Spinal cord (tissue), 10 donors: ENCODE results near the gene NVL. TPM values are rescaled to one million over a fixed set of nuclear protein-coding genes. Genes with fewer than 3 reads are reported as not detected.
"Not testable (repeated sequence)": the region's sequence is repeated elsewhere in the genome, so short reads cannot be mapped to it uniquely, and the experiment has no call there.

Source experiments
- DNase-seq, 6 donors: peaks; one replicate each; pipeline versions ENCODE4 v3.0.0 to v3.0.0-alpha.2; 2013 to 2015; ENCODE audit warnings: low spot score in 6 of 6, low read depth in 4 of 6
- H3K27ac ChIP-seq: one replicate; pipeline ENCODE4 v1.5.1; 2013; ENCODE audit warnings: low read depth, low read length, control low read depth
- H3K27me3 ChIP-seq: one replicate; pipeline ENCODE4 v1.6.1; 2013; ENCODE audit warnings: low read length; ENCODE audit not compliant: control insufficient read depth, insufficient read depth
- H3K36me3 ChIP-seq: one replicate; pipeline ENCODE4 v1.6.1; 2013; ENCODE audit warnings: low read length; ENCODE audit not compliant: control insufficient read depth, insufficient read depth
- H3K4me1 ChIP-seq: one replicate; pipeline ENCODE4 v1.6.1; 2013; ENCODE audit warnings: low read length; ENCODE audit not compliant: control insufficient read depth, insufficient read depth
- H3K4me3 ChIP-seq: one replicate; pipeline ENCODE4 v1.5.1; 2013; ENCODE audit warnings: low read depth, low read length, control low read depth
- H3K9me3 ChIP-seq: one replicate; pipeline ENCODE4 v1.6.1; 2013; ENCODE audit warnings: low read length; ENCODE audit not compliant: control insufficient read depth, insufficient read depth
- WGBS: methylation state at CpG from one replicate; pipeline ENCODE4 v1.1.5; 2013; ENCODE audit warnings: missing lambda C conversion rate; ENCODE audit not compliant: insufficient coverage; 5-methylcytosine and 5-hydroxymethylcytosine counted together
- polyA plus RNA-seq, 2 donors: library from polyadenylated mRNA; unstranded; fragments of 120-200 nt; gene quantifications; one replicate each; pipeline ENCODE4 v1.2.1, GENCODE V29; 2013; ENCODE audit not compliant: insufficient read length in 2 of 2
- total RNA-seq, 2 donors: library from RNA; depleted of rRNA in 1 of 2; stranded (reverse); fragments of 120-200 nt in 1 of 2; fragments of >200 nt in 1 of 2; gene quantifications; one replicate each; pipeline versions ENCODE4 v1.2.3 to v1.2.4, GENCODE V29; 2013 to 2014
- donor health status: healthy.

Gene NVL
- total and polyA plus RNA-seq, 4 donors = 29.6 to 33.9 (median 31.4) TPM

GRCh38 chr1:224219612-224220059 lies 110.3 kb downstream of the NVL start:
- no peak overlapping the region for H3K4me3 ChIP-seq
- DNase-seq = peak in 1 of 6 donors; percentile 51
- no peak overlapping the region for H3K27ac ChIP-seq
- no peaks in the 10 kb centered on the region for H3K9me3 ChIP-seq
- WGBS = 45% methylated on average over 2 of the region's 7 CpGs
- H3K27me3 ChIP-seq = no peaks in the 10 kb centered on the region
- no peaks in the 10 kb centered on the region for H3K4me1 ChIP-seq
- H3K36me3 ChIP-seq = no peaks in the 10 kb centered on the region

DNA sequence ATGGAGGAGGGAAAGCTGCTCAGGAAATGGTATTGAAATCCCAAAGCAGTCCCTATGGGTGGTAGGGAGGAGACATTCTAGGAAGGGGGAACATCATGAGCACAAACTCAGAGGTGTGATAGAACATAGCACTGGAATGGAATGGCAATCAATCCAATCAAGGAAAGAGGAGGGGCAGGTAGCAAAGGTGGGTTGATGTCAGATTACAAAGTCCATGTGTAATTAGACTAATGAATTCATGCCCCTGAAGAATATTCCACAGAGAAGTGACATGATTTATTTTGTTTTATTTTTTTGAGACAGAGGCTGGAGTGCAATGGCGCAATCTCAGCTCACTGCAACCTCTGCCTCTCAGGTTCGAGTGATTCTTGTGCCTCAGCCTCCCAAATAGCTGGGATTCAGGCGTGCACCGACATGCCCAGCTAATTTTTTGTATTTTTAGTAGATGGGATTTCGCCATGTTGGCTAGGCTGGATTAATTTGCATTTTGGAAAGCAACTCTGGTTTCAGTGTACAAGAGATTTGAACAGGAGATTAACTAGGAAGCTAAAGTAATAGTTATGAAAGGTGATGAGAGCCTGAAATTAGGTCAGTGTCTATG lies 110.9 kb downstream of the NVL start:
- H3K36me3 ChIP-seq = no peaks in the 10 kb centered on the region
- H3K4me1 ChIP-seq = no peaks in the 10 kb centered on the region
- no peak overlapping the region for H3K27ac ChIP-seq
- WGBS = 79% methylated on average over 5 of the region's 5 CpGs
- no peak overlapping the region for H3K4me3 ChIP-seq
- H3K9me3 ChIP-seq = no peaks in the 10 kb centered on the region
- no peaks in the 10 kb centered on the region for H3K27me3 ChIP-seq
- no peak for DNase-seq

DNA sequence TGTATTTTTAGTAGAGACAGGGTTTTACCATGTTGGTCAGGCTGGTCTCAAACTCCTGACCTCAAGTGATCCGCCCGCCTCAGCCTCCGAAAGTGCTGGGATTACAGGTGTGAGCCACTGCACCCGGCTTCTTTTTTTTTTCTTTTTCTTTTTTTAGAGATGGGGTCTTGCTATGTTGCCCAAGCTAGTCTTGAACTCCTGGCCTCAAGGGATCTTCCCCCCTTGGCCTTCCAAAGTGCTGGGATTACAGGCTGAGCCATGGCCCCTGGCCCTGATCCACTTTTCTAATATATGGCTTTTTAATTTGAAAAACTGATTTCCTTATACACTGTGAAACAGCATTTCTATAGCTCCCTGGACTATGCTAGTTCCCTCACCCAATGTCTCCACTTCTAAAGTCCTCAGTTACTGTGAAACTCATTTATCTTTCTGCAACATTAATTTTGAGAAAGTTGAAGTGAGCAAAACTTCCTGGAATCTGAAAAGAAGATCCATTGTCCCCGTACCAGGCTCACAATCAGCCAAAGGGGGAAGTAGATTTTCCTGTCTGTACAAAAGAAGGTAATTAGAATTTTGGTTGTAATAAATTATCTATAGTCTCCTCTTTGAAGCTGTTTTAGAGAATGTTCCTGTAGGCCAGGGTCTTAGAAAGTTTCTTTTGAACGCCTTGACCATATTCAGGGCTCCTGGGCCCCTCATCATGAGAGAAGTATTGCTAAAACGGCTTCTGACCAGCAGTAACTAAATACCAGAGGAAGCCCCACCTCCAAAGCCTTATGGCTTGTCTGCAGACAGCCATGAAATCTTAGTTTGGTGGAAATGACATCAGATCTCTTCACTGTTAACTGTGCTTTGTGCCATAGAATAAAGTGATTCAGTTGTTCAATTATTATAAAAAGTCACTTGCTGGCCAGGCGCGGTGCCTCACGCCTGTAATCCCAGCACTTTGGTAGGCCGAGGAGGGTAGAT lies 112.0 kb downstream of the NVL start:
- no peak overlapping the region for H3K27ac ChIP-seq
- no peaks in the 10 kb centered on the region for H3K36me3 ChIP-seq
- 89% methylated on average over 5 of the region's 11 CpGs for WGBS
- H3K4me1 ChIP-seq = no peaks in the 10 kb centered on the region
- no peak for DNase-seq
- H3K9me3 ChIP-seq = no peaks in the 10 kb centered on the region
- no peak overlapping the region for H3K4me3 ChIP-seq
- H3K27me3 ChIP-seq = no peaks in the 10 kb centered on the region

DNA sequence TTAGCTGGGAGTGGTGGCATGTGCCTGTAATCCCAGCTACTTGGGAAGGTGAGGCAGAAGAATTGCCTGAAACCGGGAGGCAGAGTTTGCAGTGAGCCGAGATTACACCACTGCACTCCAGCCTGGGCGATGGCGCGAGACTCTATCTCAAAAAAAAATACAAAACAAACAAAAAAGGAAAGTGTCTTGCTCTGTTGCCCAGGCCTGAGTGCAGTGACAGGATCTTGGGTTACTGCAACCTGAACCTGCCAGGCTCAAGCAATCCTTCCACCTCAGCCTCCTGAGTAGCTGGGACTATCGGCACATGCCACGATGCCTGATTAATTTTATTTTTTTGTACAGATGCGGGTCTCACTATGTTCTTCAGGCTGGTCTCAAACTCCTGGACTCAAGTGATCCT lies 113.6 kb downstream of the NVL start:
- Histone ChIP-seq H3K4me1 (no peaks in the 10 kb centered on the region), H3K4me3 (no peak overlapping the region), H3K36me3 (no peaks in the 10 kb centered on the region), H3K9me3 (no peaks in the 10 kb centered on the region), H3K27me3 (no peaks in the 10 kb centered on the region), H3K27ac (no peak overlapping the region)
- 100% methylated on average over 7 of the region's 8 CpGs for WGBS
- DNase-seq = no peak

GRCh38 chr1:224213438-224214119 lies 116.4 kb downstream of the NVL start:
- DNase-seq = no peak
- H3K4me1 ChIP-seq = no peaks in the 10 kb centered on the region
- WGBS = 60% methylated on average over 2 of the region's 4 CpGs
- H3K27ac ChIP-seq = no peak overlapping the region
- no peaks in the 10 kb centered on the region for H3K27me3 ChIP-seq
- no peak overlapping the region for H3K4me3 ChIP-seq
- no peaks in the 10 kb centered on the region for H3K9me3 ChIP-seq
- no peaks in the 10 kb centered on the region for H3K36me3 ChIP-seq

DNA sequence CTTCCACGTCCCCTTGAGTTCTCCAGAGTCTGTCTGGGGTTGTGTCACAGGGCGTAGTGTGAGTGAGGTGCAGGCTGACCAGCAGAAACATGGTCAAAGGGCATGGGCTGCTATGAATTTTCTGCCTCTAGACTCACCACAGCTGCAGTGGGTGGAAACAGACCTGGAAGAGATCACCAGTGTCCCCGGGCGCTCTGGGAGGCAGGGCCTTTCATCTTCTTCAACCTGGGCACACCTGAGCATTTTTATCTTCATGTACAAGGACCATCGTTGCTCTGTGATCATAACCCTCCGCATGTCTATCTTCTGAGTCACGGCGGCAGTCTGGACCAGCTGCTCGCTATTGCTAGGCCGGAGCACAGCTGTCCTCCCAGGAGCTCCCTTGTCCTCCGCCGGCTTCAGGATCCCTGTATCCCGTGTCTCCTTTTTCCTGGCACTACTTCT lies 117.3 kb downstream of the NVL start:
- Histone ChIP-seq H3K4me3 (no peak overlapping the region), H3K27me3 (no peaks in the 10 kb centered on the region), H3K36me3 (no peaks in the 10 kb centered on the region), H3K27ac (no peak overlapping the region), H3K4me1 (no peaks in the 10 kb centered on the region), H3K9me3 (no peaks in the 10 kb centered on the region)
- 92% methylated on average over 11 of the region's 13 CpGs for WGBS
- no peak for DNase-seq

GRCh38 chr1:224211206-224211962 lies 118.6 kb downstream of the NVL start:
- no peak overlapping the region for H3K27ac ChIP-seq
- no peaks in the 10 kb centered on the region for H3K4me1 ChIP-seq
- no peak overlapping the region for H3K4me3 ChIP-seq
- 50% methylated on average over 1 of the region's 4 CpGs for WGBS
- no peaks in the 10 kb centered on the region for H3K27me3 ChIP-seq
- H3K9me3 ChIP-seq = no peaks in the 10 kb centered on the region
- no peaks in the 10 kb centered on the region for H3K36me3 ChIP-seq
- peak in 2 of 6 donors; percentile 48 to 81 for DNase-seq

- peaks cover 14% of the 10 kb centered on the region for H3K4me1 ChIP-seq
- not testable (repeated sequence) for H3K4me3 ChIP-seq, DNase-seq, H3K27me3 ChIP-seq, H3K36me3 ChIP-seq, H3K27ac ChIP-seq, H3K9me3 ChIP-seq
- 87% methylated on average over 4 of the region's 10 CpGs for WGBS
These were observed 123.9 kb downstream of the NVL start for GRCh38 chr1:224205931-224206538.

- Histone ChIP-seq H3K4me1 (peaks cover 14% of the 10 kb centered on the region), H3K9me3 (no peaks in the 10 kb centered on the region), H3K27ac (no peak overlapping the region), H3K4me3 (no peak overlapping the region), H3K27me3 (no peaks in the 10 kb centered on the region), H3K36me3 (no peaks in the 10 kb centered on the region)
- 64% methylated on average over 2 of the region's 4 CpGs for WGBS
- DNase-seq = no peak
These were observed 124.5 kb downstream of the NVL start for GRCh38 chr1:224205438-224205840.
